Smooth muscle cell (in vitro differentiated cells): ENCODE data around the gene ADCY1. TPM values are rescaled to one million over a fixed set of nuclear protein-coding genes. Genes with fewer than 3 reads are reported as not detected.
A peak's percentile ranks its signal among the peaks of the same experiment; 100 is the strongest.

ENCODE experiments used
- DNase-seq: peaks from one replicate; lab custom pipeline; 2025; ENCODE audit not compliant: unreplicated experiment; lab: John Stamatoyannopoulos, UW
- H2AFZ ChIP-seq: fragments of 200-600 bp; sonication (generic); 2 replicates; pipeline ENCODE4 v1.6.0; 2016; ENCODE audit warnings: antibody characterized with exemption, low read depth, mild to moderate bottlenecking
- H3F3A ChIP-seq: fragments of 200-600 bp; sonication (generic); 2 replicates; pipeline ENCODE4 v1.6.0; 2017; ENCODE audit warnings: antibody characterized with exemption, low read depth
- H3K27ac ChIP-seq: fragments of 200-600 bp; sonication (generic); 2 replicates; pipeline ENCODE4 v1.5.1; 2016; ENCODE audit warnings: low read depth, mild to moderate bottlenecking
- H3K27me3 ChIP-seq: fragments of 200-600 bp; sonication (generic); 2 replicates; pipeline ENCODE4 v1.6.1; 2016; ENCODE audit warnings: low read depth, mild to moderate bottlenecking
- H3K36me3 ChIP-seq: fragments of 200-600 bp; sonication (generic); 2 replicates; pipeline ENCODE4 v1.5.1; 2016; ENCODE audit warnings: low read depth
- H3K4me1 ChIP-seq: fragments of 200-600 bp; sonication (generic); 2 replicates; pipeline ENCODE4 v1.5.1; 2016; ENCODE audit warnings: low read depth
- H3K4me2 ChIP-seq: fragments of 200-600 bp; sonication (generic); 2 replicates; pipeline ENCODE4 v1.6.0; 2016; ENCODE audit warnings: mild to moderate bottlenecking
- H3K4me3 ChIP-seq: fragments of 200-600 bp; sonication (generic); 2 replicates; pipeline ENCODE4 v1.5.1; 2016; ENCODE audit warnings: mild to moderate bottlenecking
- H3K79me2 ChIP-seq: fragments of 200-600 bp; sonication (generic); 2 replicates; pipeline ENCODE4 v1.6.0; 2016; ENCODE audit warnings: low read depth, mild to moderate bottlenecking
- H3K9ac ChIP-seq: fragments of 200-600 bp; sonication (generic); 2 replicates; pipeline ENCODE4 v1.6.0; 2016; ENCODE audit warnings: low read depth
- H3K9me3 ChIP-seq: fragments of 200-600 bp; sonication (generic); replicated peaks from 2 replicates; pipeline ENCODE4 v1.5.1; 2016; ENCODE audit warnings: low read depth
- H4K20me1 ChIP-seq: fragments of 200-600 bp; sonication (generic); 2 replicates; pipeline ENCODE4 v1.6.0; 2016; ENCODE audit warnings: low read depth
- WGBS: methylation state at CpG from one replicate; pipeline ENCODE4 v1.1.7; 2016; ENCODE audit warnings: low lambda C conversion rate; 5-methylcytosine and 5-hydroxymethylcytosine counted together
- polyA plus RNA-seq: library from polyadenylated mRNA; unstranded; fragments of >200 nt; fragmentation: Nextera tagmentation; extraction: Ambion mirVana; gene quantifications from 2 replicates; pipeline ENCODE4 v1.2.1, GENCODE V29; 2016
- total RNA-seq: library from RNA; depleted of rRNA; stranded (reverse); fragments of >200 nt; gene quantifications from 2 replicates; pipeline ENCODE4 v1.2.3, GENCODE V29; 2014
- TF ChIP-seq, protein P1 (sequence below): fragments of 200-600 bp; sonication (generic); IDR thresholded peaks from 2 replicates; pipeline ENCODE4 v1.5.1; 2017; ENCODE audit warnings: borderline replicate concordance, mild to moderate bottlenecking, antibody characterized with exemption; ENCODE audit not compliant: insufficient read depth, poor library complexity, severe bottlenecking

Gene ADCY1
- total and polyA plus RNA-seq, 2 experiments from 2014 or later: 0.22 TPM; not detected in 1

DNA sequence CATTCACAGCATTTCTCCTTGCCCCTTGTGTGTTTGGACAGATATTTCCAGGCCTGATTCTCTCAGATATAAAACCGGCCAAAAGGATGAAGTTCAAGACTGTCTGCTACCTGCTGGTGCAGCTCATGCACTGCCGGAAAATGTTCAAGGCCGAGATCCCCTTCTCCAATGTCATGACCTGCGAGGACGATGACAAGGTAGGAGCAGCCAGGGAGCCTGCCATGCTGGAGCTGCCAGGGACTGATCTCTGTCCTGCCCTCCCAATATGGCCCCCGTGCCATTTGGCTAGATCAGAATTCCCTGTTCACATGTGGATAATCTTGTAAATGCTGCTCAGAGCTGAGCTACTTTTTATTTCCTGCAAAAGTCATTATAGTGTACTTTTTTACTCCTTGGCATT, 87.8 kb downstream of the ADCY1 start:
- Histone ChIP-seq H4K20me1 (no peaks in the 10 kb centered on the region), H3K4me1 (no peaks in the 10 kb centered on the region), H3K27ac (no peak overlapping the region), H3K9ac (no peak overlapping the region), H3K4me3 (no peak overlapping the region), H3K4me2 (no peak overlapping the region), H3K79me2 (no peaks in the 10 kb centered on the region), H3K9me3 (no peaks in the 10 kb centered on the region), H2AFZ (no peak overlapping the region), H3K27me3 (no peaks in the 10 kb centered on the region), H3K36me3 (no peaks in the 10 kb centered on the region), H3F3A (no peaks in the 10 kb centered on the region)
- no peak for DNase-seq
- 94% methylated on average over 6 of the region's 6 CpGs for WGBS
- TF ChIP-seq, protein P1, sequence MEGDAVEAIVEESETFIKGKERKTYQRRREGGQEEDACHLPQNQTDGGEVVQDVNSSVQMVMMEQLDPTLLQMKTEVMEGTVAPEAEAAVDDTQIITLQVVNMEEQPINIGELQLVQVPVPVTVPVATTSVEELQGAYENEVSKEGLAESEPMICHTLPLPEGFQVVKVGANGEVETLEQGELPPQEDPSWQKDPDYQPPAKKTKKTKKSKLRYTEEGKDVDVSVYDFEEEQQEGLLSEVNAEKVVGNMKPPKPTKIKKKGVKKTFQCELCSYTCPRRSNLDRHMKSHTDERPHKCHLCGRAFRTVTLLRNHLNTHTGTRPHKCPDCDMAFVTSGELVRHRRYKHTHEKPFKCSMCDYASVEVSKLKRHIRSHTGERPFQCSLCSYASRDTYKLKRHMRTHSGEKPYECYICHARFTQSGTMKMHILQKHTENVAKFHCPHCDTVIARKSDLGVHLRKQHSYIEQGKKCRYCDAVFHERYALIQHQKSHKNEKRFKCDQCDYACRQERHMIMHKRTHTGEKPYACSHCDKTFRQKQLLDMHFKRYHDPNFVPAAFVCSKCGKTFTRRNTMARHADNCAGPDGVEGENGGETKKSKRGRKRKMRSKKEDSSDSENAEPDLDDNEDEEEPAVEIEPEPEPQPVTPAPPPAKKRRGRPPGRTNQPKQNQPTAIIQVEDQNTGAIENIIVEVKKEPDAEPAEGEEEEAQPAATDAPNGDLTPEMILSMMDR: no peak

DNA sequence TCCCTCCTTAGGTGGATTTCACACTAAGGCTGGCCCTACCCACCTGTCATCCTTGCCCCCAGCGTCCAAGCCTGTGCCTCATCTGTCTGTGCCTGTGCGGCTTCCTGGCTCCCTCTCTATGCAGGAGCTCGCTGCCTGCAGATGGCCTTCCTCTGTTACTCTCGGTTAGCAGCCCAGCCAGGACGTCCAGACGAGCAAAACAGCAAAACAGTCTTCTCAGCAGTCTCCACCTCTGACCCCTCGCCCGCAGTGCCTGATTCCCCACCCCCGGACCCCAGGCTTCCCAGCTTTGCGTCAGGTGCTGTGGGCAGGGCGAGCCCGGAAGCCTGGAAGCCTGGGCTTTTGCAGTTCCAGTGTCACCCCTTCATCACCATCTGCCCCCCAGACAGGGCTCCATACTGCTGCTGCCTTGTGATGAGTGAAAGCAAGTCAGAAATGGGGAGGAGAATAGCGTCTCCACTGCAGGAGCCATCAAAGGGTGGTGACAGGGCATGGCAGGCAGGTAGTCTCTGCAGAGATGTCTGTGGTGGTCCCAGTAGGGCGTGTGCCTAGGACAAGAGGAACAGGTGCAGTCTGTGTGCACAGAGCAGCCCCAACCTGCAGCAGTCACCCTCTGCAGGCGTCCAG, 88.5 kb downstream of the ADCY1 start:
- Histone ChIP-seq H3K4me2 (no peak overlapping the region), H3K9me3 (no peaks in the 10 kb centered on the region), H2AFZ (no peak overlapping the region), H3K36me3 (no peaks in the 10 kb centered on the region), H3K27ac (no peak overlapping the region), H3K4me3 (no peak overlapping the region), H3F3A (no peaks in the 10 kb centered on the region), H3K79me2 (no peaks in the 10 kb centered on the region), H4K20me1 (no peaks in the 10 kb centered on the region), H3K9ac (no peak overlapping the region), H3K4me1 (no peaks in the 10 kb centered on the region), H3K27me3 (no peaks in the 10 kb centered on the region)
- DNase-seq: no peak
- TF ChIP-seq, protein P1: no peak
- 93% methylated on average over 13 of the region's 15 CpGs for WGBS

DNA sequence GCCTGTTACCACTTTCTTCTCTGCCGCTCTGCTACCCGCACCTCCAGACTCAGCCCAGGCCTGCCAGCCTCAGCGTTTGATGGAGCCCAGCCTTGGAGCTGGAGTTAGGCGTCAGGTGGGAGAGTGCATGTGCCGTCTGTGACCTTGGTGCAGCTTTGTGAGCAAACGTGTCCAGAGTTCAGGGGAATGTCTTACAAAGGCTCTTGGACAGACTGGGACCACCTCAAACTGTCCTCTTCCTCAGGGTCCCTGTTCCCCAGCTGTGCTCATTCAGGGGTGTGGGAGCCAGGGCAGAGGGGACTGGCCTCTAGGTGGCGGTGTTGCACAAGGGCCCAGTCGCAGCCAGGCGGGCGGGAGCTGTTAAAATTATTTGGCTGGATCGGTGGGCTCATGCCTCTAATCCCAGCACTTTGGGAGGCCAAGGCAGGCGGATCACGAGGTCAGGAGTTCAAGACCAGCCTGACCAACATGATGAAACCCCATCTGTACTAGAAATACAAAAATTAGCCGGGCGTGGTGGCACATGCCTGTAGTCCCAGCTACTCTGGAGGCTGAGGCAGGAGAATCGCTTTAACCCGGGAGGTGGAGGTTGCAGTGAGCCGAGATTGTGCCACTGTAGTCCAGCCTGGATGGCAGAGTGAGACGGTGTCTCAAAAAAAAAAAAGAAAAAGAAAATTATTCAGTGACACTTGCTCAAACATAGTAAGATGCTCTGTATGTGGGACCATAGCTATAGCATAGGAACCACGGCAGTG, 89.2 kb downstream of the ADCY1 start:
- Histone ChIP-seq H3K27me3 (no peaks in the 10 kb centered on the region), H3K4me1 (no peaks in the 10 kb centered on the region), H3F3A (no peaks in the 10 kb centered on the region), H3K9ac (no peak overlapping the region), H3K4me2 (no peak overlapping the region), H3K36me3 (no peaks in the 10 kb centered on the region), H4K20me1 (no peaks in the 10 kb centered on the region), H3K4me3 (no peak overlapping the region), H2AFZ (no peak overlapping the region), H3K9me3 (no peaks in the 10 kb centered on the region), H3K27ac (no peak overlapping the region), H3K79me2 (no peaks in the 10 kb centered on the region)
- 80% methylated on average over 20 of the region's 20 CpGs for WGBS
- TF ChIP-seq, protein P1: peak; percentile 60
- no peak for DNase-seq
